HG03135 (cell line): ENCODE results near the gene HELZ2.

ENCODE experiments used
- ATAC-seq: cut with Tn5 transposase; IDR thresholded peaks from one replicate; pipeline ENCODE4 v1.9.1; 2021; ENCODE audit warnings: mild to moderate bottlenecking, moderate library complexity; ENCODE audit not compliant: unreplicated experiment

HELZ2 gene

DNA sequence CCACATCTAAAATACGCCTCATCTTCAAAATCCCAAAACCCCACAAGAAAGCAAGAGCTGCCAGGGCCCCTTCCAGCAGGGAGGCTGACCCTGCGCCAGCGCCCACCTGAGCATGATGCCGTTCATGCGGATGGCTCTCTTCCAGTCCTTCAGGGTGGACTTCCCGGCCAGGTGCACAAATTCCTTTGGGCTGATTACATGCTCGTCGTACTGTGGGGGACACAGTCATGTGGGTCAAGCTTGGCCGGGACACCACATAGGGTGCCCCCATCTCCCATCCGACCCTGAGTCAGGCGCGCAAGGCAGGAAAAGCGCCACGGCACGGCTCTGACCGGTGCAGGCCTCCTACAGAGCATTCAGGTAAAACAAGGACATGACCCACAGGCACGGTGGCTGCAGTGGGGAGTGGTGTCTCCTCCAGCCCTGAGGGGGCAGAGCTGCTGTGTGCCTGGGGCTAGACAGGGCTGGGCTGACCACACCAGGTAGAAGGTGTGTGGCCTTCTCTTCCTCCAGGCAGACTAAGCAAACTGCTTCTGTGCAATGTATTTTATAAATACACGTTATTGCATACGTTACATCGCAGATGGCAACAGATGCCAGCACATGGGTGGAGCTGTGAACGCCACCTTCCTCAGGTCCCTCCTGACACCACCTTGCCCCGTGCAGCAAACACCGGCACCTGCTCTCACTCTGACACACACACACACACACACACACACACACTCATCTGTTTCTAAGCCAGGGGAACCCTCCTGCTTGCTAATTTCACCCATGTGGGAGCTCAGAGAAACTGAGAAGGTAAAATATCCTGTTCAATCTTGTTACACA lies 23.8 kb upstream of the HELZ2 start:
- no peak for ATAC-seq

- no peak for ATAC-seq
These were observed 22.4 kb upstream of the HELZ2 start for GRCh38 chr20:63596423-63596822.

DNA sequence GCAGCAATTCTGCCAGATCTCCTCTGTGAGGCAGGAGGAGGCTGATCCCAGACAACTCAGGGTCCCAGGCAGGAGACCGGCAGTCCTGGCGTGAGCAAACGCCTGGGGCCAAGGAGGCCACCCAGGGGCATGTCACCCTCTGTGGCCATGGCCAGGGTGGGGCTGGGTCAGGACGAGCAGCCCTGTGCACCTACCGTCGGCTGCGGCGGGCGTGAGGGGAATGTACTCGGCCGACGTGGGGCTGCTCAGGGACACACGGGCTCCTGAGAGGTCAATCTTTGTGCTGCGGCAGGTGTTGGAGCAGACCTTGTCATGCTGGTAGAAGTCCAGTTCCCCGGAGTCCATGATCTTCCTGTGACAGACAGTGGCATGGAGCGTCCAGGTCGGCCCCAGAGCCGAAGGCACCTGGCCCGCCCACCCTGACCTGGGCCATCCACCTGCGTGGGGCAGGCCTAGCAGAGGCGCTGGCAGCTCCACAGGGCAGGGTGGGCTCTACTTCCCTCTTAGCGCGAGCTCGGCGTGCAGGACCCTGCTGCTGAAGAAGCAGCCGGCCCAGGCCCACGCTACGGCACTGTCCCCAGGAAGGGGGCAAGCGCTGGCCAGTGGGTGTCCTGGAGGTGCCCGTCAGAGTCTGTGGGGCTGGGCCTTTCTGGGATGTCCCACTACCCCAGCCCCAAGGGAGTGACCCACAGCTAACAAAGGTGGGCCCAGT lies 21.5 kb upstream of the HELZ2 start:
- no peak for ATAC-seq

DNA sequence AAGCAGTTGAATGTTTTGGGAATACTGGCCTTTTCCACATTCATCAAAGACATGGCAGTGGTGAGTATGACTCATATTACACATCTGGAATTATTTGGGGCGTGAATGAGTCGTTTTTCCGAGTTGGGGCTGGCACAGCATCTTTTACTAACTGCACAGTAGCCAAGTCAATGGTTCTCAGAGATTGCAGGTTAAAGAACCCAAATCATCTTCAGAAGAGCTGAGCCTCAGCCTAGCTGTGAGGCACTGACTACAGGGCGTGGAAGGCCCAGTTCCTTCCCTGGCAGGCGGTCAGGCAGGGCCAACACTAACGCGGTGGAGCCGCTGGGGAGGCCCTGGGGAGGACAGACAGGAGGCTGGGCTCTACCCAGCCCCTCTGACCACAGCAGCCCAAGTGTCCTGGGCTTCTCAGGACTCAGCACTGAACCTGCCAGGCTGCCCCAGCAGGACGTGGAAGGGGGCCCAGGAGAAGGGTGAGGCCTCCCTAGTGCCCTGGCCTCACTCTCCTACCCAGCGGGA lies 20.1 kb upstream of the HELZ2 start:
- no peak for ATAC-seq

- no peak for ATAC-seq
These were observed 18.6 kb upstream of the HELZ2 start for GRCh38 chr20:63592661-63593060.

- ATAC-seq = no peak
These were observed 17.8 kb upstream of the HELZ2 start for GRCh38 chr20:63591786-63592355.

GRCh38 chr20:63591147-63591533 lies 17.1 kb upstream of the HELZ2 start:
- no peak for ATAC-seq

DNA sequence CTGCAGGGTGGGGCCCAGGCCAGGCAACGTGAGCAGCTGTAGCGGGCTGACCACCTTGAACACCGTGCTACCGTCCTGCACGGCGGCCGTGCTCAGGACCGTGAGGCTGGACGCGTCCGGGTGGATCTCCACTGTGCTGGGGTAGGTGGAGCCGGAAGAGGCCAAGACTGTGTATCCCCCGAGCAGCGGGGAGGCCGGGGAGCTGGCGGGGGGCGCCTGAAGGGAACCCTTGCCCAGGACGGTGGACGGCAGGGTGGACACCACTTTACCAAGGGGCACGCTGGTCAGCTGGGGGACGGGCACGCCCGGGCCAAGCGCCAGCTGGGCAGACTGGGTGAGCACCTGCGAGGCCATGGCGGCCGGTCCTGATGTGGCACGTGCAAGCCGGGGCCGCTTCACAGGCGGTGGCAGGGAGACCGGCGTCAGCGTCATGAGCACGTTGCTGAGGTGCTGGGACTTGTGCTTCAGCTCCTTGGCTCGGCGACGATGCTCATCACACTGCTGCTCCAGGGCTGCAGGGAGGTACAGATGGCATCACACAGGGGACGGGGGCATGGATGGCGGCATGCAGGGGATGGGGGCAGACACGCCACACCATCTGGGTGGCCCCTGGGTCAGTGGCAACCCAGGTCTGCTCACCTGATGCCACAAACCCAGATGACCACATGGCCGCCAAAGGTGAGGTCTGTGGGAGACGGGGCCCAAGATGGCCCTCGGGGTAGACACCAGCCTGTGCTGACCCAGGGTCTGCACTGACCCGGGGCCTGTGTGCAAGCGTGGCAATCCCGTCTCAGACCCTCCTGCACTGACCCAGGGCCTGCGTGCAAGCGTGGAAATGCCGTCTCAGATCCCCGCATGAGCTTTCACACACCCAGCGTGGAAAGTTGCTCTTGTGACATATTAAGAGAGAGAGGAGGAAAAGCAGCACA lies 16.4 kb upstream of the HELZ2 start:
- ATAC-seq = no peak

GRCh38 chr20:63589261-63590217 lies 15.5 kb upstream of the HELZ2 start:
- no peak for ATAC-seq

DNA sequence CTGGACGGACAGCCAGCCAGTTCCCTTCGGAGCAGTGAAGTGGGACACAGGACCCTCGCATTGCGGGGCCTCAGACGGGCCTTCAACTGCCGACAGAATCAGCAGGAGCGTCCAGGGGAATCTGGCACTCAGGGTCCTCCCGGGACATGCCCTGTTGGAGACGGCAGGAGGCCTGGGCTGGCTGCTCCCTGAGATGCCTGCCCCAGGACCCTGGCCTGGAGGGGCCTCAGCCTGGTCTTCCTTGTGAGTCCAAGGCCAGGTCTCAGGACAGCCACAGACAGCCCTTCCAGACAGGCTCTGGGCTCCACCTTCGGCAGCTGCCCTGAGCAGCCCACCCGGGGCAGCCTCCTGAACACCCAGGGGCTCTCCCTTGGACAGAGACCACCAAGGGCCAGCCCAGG lies 14.6 kb upstream of the HELZ2 start:
- ATAC-seq = no peak

DNA sequence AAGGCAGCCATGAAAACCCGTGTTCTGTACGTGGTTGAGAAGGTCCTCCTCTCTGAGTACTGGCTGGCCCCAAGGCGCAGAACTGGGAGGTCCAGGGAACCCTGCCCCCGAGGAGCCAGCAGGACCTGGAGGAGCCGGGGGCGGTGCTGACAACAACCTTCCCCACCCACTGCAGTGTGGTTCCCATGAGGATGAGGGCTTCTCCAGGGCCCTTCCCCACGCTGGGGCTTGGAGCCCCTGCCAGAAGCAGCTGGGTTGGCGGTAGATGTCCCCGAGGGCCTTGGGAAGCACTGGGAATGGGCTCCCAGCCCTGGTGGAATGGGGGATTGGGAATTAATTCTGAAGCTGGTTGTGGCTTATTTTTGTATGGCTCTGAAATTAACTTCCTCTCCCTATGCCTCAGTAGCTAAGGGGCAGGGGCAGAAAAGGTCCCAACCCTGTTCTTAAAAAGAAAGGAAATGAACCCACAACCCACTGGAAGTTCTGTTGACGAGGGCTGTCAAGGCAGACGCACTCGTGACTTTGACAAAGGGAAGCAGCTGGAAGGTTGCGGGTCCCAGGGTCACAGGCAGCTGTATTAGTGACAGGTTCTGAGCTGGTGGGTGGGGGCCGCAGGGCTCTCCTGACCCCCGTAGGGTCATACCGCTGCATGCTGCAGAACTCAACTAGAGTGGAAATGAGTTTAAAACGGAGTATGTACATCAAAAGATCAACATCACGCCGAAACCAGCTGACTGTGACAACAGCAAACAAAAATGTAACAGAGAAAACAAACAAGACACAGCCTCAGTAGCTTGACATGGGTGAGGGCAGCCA lies 13.9 kb upstream of the HELZ2 start:
- ATAC-seq = no peak

- ATAC-seq = no peak
These were observed 13.2 kb upstream of the HELZ2 start for GRCh38 chr20:63587256-63587655.

GRCh38 chr20:63586797-63587196 lies 12.8 kb upstream of the HELZ2 start:
- ATAC-seq = no peak

GRCh38 chr20:63585616-63586565 lies 11.9 kb upstream of the HELZ2 start:
- ATAC-seq = no peak

- ATAC-seq = no peak
These were observed 8.5 kb upstream of the HELZ2 start for GRCh38 chr20:63582382-63583063.

GRCh38 chr20:63580796-63581461 lies 6.9 kb upstream of the HELZ2 start:
- ATAC-seq = no peak
